Activated T-cell treated with anti-CD3 and anti-CD28 coated beads, Interleukin-2, amount 50 U/mL, for 48 hours (primary cell): ENCODE measurements around the gene VAMP8.
A peak's percentile ranks its signal among the peaks of the same experiment; 100 is the strongest.
"Not testable (repeated sequence)": the region's sequence is repeated elsewhere in the genome, so short reads cannot be mapped to it uniquely, and the experiment has no call there.

Source experiments
- DNase-seq, 2 experiments: peaks; one replicate each; pipeline ENCODE4 v3.0.0-alpha.2; 2020

The VAMP8 gene

DNA sequence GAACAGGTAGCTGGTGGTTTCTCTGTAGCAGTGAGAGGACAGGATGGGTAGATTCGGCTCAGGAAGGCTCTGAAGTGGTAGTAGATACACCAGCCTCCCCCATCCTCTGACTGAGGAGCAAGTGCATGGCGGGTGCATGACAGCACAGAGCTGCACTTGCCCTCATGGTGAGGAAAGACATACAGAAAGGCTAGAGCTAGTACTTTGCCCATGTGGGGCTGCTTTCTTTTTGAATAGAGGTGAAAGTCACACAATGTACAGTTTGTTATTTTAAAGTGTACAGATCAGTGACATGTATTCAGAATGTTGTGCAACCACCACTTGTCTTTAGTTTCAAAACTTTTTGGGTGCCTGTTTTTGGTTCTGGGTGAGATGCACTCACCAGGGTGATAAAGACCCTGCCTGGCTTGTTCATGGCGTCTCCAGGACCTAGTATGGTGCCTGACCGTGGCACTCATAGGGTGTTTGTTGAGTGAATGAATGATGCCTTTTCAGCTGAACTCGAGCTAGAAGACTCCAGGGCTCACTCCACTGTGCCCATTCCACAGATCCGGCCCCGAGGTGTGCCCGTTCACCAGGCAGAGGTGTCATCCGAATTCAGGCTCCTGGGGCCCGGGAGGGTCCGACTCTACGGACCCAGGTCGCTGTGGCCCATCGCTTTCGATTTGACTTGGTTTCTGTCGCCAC, 6.4 kb downstream of the VAMP8 start:
- peak in 1 of 2 experiments; percentile 65 for DNase-seq

DNA sequence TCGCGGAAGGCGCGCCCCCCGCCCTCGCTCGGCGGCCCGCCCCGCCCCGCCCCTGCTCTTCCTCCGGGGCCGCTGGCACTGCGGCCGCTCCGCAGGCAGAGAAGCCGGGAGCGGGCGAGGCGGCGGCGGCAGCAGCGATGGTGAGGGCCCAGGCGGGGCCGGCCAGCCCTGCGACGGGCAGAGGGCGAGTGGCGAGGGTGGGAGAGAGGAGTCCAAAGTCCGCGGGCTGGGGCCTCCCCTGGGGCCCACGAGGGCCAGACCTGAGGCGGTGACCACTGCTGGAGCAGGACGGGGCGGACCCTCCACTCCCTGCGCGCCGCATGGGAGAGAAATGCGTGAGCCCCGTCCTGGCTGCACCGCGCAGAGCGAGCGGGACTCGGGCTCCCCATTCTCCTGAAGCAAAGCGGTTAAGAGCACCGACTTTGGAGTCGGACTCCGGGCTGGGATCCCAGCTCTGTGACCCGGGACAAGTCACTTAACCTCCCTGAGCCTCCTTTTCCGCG, 7.0 kb downstream of the VAMP8 start, which contains the start of gene VAMP5:
TSS of gene VAMP5 (plus strand) at position 78 of the 503 bp plus-strand sequence. CDS start at position 138, 60 bp downstream.
- peak; percentile 53 to 56 for DNase-seq

DNA sequence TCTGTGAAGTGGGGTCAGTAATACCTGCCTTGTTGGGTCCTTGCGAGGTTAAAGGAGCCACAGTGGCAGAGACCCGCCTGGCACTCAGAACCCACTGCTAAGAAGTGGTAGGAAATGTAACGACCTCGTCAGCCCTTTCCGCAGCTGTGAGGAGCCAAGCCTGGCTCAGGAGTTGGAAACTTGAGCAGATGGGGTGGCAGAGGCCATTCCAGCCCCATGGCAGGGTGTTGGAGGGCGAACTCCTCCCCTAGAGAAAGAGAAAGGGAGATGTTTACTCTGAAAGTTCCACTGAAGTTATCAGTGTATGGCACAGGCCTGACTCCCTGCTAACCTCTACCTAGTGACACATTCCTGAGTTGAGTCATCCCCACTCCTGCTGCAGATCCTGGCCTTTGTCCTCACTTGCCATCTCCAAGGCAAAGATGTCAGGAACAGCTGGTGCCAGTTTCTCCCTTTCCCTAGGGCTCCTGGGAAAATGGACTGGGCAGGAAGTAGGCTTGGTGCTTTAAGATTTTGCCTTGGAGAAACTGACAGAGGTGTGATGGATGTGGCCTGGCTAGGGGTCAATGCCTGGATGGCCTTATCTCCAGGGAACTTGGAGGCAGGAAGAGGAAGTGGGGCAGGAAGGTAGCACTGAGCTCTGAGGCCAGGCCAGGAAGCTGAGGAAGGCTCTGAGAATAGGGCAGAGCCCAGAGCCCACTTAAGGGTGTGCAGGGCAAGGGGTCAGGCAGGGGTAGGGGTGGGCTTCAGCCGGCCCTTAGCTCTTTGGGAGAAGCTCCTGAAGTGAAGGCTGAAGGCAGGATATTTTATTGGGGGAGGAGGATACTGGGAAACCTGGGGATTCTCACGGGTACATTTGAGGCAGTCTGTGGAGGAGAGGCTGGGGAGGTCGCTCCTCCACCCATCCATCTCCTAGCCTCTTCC, 7.7 kb downstream of the VAMP8 start:
- DNase-seq, result peak; percentile 56 to 60

DNA sequence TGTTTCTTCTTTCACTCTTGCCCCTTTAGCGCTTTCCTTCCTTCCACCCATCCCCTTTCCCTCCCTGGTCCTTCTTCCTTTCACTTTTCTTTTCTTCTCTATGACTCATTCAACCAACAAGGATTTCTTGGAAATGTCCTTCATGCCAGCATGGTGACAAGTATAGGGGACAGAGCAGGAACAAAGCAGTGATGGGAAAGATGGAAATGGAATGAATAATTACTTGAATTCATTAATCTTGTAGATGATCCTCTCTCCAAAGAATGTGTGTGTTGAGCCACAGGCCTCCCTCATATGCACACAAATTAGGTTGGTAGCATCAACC, 8.4 kb downstream of the VAMP8 start:
- no peak for DNase-seq

DNA sequence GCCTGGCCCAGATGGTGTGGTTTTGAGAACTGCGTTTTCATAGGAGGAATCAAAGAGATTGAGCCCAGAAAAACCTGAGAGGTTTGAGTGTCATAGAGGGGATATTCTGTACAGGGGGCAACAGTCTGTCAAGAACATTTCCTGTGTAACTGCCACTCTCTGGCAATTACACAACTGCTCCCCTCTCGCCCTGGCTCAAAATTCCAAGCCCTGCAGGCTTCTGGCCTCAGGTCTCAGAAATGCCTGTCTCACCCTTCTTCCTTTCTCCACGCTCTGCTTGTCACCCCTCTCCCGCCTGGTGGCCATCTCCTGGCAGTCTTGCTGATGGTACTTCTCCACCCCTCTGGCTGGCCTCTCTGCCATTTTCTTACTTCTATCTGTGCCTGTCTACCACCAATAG, 10.8 kb downstream of the VAMP8 start:
- DNase-seq, result no peak

DNA sequence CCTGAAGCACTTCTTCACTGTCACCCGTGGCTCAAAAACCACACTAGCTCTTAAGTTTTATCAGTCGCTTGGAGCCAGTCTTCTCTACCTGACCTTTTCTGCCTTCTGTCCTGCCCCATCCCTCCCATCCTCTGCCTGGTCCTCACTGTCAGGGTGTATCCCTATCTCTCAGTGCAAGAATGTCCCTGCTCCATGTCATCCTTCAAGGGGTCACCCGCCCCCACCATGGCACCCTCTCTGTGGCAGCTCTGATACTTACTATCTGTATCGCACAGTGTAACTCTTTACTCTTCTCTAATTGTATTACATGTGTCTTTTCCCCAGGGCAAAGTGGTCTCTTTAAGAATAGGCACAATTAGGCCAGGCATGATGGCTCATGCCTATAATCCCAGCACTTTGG, 11.3 kb downstream of the VAMP8 start:
- no peak for DNase-seq

DNA sequence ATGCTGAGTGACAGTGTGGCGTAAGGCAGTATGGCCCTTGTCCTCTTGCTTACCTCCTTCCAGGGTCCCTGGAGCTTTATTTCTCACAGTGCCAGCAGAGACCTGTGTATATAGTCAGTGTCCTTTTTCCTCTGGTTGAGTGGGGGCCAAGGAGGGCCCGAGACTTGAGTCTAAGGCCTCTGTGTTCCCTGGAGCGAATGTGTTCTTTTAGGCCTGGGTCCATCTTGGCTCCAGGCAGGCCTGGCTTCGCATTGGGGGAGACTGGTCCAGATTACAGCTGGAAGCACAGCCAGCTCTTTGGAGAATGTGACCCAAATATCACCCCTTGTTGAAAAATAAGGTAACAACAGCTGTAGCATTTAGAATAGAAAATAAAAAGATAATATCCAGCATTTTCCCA, 11.8 kb downstream of the VAMP8 start:
- no peak for DNase-seq

DNA sequence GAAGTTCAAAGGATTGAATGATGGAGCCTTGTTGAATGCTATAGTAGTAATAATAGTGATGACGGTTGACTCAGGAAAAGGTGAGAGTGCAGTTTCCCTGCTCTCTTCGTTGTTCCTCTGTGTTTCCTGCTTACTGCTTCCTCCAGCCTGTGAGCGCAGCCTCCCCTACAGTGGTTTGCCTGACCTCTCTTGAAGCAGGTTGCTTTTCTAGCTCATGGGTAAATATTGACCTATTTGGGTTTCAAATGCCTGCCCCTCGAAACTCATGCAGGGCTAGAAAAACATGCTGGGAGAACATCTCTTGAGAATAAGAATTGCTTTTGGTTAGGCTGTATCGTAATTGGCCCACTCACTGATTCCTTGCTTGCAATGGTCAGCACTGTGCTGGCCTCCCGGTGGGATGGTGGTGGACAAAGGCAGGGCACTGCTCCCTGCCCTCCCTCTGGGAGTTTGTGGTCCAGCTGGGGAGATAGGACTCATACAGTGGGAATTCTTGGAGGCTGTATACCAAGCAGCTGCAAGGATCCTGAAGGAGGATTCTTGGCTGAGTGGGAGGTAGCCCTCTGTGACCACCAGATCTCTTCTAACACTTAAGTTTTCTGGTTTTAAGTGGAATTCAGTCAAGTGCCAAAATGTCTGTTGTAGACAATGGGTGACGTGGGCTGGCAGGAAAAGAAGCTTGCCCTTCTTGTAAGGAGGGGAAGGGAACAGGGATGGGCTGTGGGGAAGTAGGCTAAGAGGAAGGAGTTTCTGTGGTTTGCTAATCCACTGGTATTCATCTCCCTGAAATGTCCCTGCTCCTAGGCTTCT, 12.8 kb downstream of the VAMP8 start:
- DNase-seq, result no peak

DNA sequence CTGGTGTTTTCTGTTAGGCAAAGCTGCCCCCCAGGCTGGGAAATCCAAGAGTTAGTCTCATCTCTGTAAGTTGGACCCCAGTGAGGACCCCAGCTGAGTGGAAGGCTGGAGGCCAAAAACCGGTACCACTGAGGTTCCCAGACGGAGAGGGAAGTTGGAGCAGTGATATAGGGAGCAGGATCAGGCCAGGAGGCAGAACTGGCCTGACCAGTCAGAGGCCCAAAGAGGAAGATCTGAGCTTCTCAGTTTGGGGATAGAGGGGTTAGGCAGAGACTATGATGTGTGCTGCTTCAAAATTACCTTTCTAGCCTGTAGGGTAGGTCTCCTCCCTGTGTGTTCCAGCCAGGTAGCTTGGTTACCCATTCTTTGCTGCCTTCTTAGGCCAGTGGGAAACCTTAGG, 13.6 kb downstream of the VAMP8 start:
- no peak for DNase-seq

DNA sequence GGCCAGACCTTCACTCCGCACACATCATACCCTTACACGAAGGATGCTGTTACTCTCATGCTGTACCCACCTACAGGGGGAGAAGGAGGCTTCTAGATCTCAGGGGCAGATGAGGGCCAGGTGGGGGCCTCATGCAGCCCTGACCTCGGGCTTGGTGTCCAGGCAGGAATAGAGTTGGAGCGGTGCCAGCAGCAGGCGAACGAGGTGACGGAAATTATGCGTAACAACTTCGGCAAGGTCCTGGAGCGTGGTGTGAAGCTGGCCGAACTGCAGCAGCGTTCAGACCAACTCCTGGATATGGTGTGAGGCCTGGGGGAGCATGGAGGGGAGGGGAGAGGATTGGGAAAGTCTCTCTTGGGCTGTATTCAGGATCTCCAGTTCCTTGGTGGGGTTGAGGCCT, 14.2 kb downstream of the VAMP8 start:
- DNase-seq, result no peak

DNA sequence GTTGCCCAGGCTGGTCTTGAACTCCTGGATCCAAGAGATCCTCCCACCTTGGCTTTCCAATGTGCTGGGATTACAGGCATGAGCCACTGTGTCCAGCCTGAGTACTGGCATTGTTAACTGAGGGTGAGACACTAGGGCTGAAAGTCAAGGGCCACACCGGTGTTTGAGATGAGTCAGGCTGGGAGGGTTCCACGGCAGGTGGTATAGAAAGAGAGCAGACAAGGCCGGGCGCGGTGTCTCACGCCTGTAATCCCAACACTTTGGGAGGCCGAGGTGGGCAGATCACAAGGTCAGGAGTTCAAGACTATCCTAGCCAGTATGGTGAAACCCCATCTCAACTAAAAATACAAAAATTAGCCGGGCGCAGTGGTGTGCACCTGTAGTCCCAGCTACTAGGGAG, 14.9 kb downstream of the VAMP8 start:
- DNase-seq, result not testable (repeated sequence)

DNA sequence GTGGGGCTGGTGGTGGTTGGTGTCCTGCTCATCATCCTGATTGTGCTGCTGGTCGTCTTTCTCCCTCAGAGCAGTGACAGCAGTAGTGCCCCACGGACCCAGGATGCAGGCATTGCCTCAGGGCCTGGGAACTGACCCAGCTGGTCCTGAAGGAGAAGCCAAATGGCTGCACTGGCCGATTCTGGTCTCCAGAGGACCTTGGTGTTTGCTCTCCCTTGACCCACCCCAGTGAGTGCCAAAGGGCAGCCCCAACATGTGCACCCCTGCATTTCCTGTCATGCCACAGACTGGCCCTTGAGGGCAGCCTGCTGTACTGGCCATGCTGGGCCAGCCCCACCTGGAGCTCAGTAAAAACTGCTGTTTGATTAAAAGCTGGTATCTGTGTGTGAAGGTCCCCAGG, 15.6 kb downstream of the VAMP8 start:
- no peak for DNase-seq

DNA sequence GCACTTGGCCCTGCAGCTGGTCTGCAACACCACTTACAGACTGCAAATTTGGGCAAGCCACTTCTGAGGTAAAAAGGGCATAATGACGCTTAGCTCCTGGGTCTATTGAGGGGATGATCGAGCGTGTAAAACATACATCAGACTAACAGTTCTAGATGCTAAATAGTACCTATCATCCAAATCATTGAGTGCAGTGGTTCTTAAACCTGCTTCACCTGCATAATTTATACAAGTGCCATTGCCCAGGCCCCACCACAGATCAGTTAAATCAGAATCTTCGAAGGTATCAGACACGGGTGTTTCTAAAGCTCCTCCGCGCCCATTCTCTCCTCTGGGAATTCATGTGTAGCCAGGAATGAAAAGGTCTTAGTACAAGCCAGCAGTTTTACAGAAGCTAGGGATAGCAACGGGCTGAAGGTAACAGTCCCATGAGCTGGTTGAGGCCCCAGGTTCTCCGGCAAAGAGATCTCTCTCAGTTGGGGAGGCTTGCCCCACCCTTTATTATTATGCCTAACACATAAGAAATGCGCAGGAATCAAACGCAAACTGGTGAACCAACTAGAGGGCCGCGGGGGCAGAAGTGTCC, 17.4 kb downstream of the VAMP8 start:
- no peak for DNase-seq

DNA sequence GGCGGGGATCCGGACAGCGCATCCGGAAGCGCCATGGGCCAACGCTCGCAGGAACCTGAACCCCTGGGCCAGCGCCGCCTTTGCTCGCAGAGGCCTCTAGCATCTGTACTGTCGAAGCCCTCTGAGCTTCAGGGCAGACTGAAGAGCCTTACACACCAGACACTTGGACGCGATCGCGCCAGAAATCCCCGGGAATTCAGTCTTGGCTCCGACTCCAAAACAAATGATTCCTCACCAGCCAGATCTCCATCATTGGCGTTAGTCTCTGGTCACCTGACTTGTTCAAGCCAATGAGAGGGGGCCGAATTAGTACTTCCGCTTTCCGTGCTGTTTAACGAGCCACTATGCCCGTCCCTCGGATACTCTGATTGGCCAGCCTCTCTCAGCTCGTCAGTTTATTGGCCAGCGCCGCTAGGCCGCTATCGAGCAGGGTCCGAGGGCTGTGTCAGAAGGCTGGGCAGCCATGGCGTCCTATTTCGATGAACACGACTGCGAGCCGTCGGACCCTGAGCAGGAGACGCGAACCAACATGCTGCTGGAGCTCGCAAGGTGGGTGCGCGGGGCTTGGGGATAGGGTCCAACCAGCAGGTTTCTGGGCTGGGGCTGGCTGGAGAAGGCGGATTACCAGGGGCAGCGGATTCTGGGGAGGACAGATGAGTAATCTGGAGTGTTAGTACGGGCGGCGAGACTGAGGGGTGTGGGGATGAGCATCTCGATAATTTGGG, 18.1 kb downstream of the VAMP8 start, which contains the start of gene RNF181:
TSS of gene RNF181 (plus strand) at position 445 of the 725 bp plus-strand sequence. CDS start at position 464, 19 bp downstream.
- peak; percentile 90 to 92 for DNase-seq

DNA sequence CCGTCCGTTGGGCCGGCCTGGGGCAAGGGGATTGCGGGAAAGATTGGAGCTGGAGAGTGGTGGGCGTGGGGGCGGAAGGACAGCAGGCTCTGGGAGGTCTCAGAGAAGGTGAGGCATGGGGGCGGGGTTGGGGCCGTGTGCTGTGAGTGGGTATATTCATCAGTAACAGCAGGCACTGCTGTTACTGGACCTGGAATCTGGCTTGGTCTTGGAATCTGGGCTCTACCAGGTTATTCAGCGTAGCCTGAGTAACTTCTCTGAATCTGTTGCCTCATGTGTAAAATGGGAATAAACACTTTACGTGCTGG, 18.6 kb downstream of the VAMP8 start:
- DNase-seq, result no peak

DNA sequence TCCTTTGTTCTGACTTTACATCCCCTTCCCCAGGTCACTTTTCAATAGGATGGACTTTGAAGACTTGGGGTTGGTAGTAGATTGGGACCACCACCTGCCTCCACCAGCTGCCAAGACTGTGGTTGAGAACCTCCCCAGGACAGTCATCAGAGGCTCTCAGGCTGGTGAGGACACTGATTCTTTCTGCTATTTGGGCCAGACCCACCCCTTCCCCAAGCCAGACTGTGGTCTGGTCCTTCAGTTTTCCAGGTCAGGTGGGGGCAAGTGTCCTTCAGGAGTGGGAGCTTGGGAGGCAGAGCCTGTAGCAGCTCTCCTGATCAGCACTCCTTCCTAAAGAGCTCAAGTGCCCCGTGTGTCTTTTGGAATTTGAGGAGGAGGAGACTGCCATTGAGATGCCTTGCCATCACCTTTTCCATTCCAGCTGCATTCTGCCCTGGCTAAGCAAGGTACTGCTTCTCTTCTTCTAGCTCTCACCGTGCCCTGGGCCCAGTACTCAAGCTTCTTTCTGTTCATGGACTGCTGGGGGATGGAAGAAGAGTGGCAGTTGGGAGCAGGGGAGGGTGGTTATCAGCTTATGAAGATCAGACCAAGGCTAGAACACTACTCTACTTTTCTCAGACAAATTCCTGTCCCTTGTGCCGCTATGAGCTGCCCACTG, 19.2 kb downstream of the VAMP8 start:
- DNase-seq, result no peak

DNA sequence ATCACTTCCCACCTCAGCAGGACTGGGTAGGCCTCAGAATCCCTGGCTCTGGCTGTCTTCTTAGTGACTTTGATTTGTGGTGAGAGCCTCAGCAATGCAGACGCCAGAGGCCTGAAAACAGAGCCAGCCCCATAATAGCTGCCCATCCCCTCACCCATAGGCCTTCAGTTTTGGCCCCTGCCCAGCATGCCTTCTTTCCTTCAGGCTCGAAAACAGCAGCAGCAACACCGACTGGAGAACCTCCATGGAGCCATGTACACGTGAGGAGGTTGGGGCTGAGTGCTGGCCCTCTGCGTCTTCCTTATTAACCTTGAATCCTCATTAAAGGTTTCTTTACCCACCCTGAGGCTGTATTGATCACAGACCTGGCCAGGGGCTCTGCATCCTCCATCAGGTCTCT, 19.9 kb downstream of the VAMP8 start:
- DNase-seq, result no peak

DNA sequence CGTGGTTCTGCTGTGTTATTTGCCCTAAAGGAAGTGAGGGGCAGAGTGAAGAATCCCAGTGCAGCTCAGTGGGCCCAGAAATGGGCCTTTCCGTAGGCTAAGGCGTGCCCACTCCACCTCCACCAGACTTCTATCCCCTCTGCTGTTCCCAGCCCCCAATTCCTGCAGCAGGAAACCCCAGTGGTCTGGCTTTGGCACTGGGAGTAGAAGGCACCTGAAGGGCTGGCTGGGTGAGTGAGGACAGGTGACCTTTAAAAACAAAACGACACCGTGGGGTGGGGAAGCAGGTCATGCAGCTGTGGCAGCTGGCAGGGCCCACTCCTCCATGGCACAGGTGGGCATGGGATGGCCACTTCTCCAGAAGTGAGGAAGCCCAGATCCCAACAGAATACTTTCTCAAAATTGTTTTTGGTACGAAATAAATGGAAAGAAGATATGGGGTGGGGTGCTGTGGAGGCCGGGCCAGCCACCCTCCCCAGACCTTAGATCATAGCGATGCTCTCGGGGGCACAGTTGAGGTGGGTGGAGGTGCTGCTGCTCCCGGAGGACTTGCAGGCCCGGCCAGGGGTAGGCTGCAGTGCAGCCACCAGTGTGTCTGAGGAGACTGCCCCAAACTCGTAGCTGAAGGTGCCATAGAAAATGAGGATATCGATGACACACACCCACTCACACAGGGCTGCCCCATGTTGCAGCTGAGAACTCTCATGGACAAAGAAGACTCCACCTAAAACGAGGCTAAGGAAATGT, 21.4 kb downstream of the VAMP8 start:
- DNase-seq, result no peak

DNA sequence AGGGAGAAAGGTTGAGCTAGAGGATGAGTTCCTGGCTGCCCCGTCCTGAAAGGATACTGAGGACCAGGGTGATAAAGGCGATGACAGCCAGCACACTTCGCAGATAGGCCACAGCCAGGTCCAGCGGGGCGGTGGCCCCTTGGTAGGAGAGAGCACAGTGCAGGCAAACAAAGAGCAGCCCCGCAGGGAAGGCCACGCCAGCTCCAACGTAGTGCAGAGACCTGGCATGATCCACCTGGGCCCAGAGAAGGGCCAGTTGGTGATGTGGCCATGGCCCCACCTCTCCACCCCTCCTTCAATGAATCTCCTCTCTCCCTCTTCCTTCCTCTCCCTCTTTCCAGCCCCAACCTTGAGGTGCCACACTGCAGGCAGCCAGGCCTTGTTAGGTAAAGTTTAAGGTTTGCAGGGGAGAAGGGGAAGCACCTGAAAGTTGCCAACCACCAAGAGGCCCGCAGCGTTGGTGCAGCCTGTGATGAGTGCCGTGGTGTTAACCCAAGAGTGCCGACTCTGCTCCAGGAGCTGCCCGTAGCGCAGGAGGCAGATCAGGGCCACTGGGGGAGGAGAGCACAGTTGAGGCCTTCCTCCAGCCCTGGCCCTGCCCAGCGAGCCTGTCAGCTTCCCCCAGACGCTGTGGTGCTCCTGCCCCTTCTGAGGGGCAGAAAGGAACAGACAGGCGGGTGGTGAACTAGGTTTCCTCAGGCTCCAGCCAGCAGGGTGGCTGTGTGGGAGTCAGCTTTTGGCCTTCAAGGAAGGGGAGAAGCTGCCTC, 22.3 kb downstream of the VAMP8 start:
- DNase-seq, result no peak

DNA sequence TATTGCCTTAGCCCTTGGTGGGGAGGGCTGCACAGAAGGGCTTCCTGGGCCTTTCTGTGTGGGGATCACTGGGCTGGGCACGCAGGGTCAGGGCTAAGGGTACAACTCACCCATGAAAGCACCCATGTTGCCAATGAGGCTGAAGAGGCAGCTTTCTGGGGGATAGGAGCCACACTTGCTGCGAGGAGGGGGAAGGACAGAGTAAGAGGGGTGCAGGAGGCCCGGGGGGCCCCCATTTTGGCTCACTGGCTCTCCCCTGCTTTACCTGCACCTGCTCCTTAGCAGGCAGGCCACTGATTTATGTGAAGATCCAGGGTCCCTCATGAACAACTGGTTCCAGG, 22.8 kb downstream of the VAMP8 start:
- DNase-seq, result no peak
